ENCODE results near the gene PLCB4.
A peak's percentile ranks its signal among the peaks of the same experiment; 100 is the strongest.

Gene PLCB4

GRCh38 chr20:9487231-9487630, 418.3 kb downstream of the PLCB4 start:
- no peaks in the 10 kb centered on the region for H3K27me3 ChIP-seq
- TF ChIP-seq Cebpa-rat (IDR thresholded peaks at IDR 0.05), result no peak
- H3K9ac ChIP-seq, result no peak overlapping the region
- no peaks in the 10 kb centered on the region for H4K20me1 ChIP-seq
- H3K4me3 ChIP-seq, result no peak overlapping the region
- peaks cover 0 to 11% (median 4%) of the 10 kb centered on the region in 11 experiments; a peak in 7 of 22 replicates for H3K9me3 ChIP-seq (replicated peaks in 1 of 11)
- H3K27ac ChIP-seq, result no peak overlapping the region
- 0 out of 22 replicates have a peak, but pooled peaks cover 0 to 2% (median 0%) of the 10 kb centered on the region in 11 experiments for H3K36me3 ChIP-seq
- peaks cover 12 to 60% (median 28%) of the 10 kb centered on the region in 10 experiments for H3K4me1 ChIP-seq
- peak overlapping the region in 1 of 11 experiments; percentile 31; a peak in 1 of 22 replicates for H3K4me2 ChIP-seq

DNA sequence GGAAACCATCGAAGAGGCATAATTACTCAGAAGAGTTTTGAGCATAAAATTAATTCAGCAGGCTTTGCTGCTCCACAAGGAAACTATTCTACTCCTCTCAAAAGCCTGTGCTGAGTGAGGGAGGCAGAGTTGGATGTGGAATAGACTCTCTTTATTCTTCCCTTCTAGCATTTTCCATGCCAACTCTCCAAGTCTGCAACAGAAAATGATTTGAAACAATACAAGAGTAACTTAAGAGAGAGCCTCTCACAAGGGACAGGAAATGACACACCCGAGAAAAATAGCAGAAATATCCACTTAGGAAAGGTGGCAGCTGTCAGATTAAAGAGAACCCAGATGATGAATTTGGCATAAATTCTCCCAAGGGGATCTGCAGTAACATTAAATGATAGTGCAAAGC, 419.2 kb downstream of the PLCB4 start:
- no peak overlapping the region for H3K27ac ChIP-seq
- H3K9ac ChIP-seq, result no peak overlapping the region
- no peak for TF ChIP-seq Cebpa-rat (IDR thresholded peaks at IDR 0.05)
- peaks cover 0 to 11% (median 4%) of the 10 kb centered on the region in 11 experiments; a peak in 7 of 22 replicates for H3K9me3 ChIP-seq (replicated peaks in 1 of 11)
- H3K27me3 ChIP-seq, result no peaks in the 10 kb centered on the region
- 0 out of 22 replicates have a peak, but pooled peaks cover 0 to 2% (median 0%) of the 10 kb centered on the region in 11 experiments for H3K36me3 ChIP-seq
- H3K4me3 ChIP-seq, result no peak overlapping the region
- H4K20me1 ChIP-seq, result no peaks in the 10 kb centered on the region
- H3K4me2 ChIP-seq, result peak overlapping the region; percentile 3 to 72 (median 63); a peak in 21 of 22 replicates
- peaks cover 8 to 52% (median 20%) of the 10 kb centered on the region in 10 experiments for H3K4me1 ChIP-seq

DNA sequence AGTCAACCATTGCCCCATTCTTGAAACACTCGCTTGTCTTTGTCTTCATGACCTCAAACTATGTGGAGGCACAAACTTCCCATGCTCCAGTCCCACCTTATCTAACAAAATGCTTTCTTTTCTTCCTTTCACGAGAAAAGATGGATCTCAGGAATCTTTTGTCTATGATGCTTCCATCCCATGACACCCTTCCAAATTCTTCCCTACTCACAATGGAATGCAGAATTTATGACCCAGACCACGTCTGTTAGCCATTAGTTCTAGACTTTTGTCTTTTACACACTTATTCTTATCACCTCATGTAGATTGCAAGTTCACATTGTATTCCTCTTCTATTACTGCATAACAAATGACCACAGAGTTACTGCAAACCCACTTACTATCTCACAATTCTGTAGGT, 421.3 kb downstream of the PLCB4 start:
- Histone ChIP-seq H3K27me3 (no peaks in the 10 kb centered on the region), H3K27ac (no peak overlapping the region), H3K9ac (no peak overlapping the region), H3K4me3 (no peak overlapping the region), H3K4me1 (peaks cover 8 to 31% (median 14%) of the 10 kb centered on the region in 10 experiments), H3K36me3 (0 out of 22 replicates have a peak, but pooled peaks cover 0 to 2% (median 0%) of the 10 kb centered on the region in 11 experiments), H3K4me2 (no peak overlapping the region), H4K20me1 (no peaks in the 10 kb centered on the region), H3K9me3 (replicated peaks in 1 of 11) (peaks cover 0 to 9% (median 4%) of the 10 kb centered on the region in 11 experiments; a peak in 7 of 22 replicates)
- TF ChIP-seq Cebpa-rat (IDR thresholded peaks at IDR 0.05), result no peak

DNA sequence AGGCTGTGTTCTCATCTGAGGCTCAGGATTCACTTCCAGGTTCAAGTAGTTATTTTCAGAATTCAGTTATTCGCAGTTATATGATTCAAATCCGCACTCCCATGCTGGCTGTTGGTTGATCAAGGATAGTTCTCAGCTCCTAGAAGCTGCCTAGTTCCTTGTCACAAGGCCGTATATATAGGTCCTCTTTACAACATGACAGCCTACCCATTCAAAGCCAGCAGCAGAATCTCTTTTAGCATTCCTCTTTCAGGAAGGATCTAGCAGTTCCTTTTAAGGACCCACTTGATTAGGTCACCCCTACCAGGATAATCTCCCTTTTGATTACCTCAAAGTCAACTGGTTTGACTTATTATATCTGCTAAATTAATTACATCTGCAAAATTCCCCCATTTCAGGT, 421.7 kb downstream of the PLCB4 start:
- H3K4me3 ChIP-seq, result no peak overlapping the region
- H3K4me2 ChIP-seq, result no peak overlapping the region
- H3K9me3 ChIP-seq (replicated peaks in 1 of 11), result peaks cover 0 to 12% (median 3%) of the 10 kb centered on the region in 11 experiments; a peak in 9 of 22 replicates
- TF ChIP-seq Cebpa-rat (IDR thresholded peaks at IDR 0.05), result no peak
- no peaks in the 10 kb centered on the region for H3K27me3 ChIP-seq
- H3K4me1 ChIP-seq, result peaks cover 8 to 27% (median 13%) of the 10 kb centered on the region in 10 experiments
- H3K36me3 ChIP-seq, result 0 out of 22 replicates have a peak, but pooled peaks cover 0 to under 1% (median 0%) of the 10 kb centered on the region in 11 experiments
- no peak overlapping the region for H3K9ac ChIP-seq
- no peak overlapping the region for H3K27ac ChIP-seq
- H4K20me1 ChIP-seq, result no peaks in the 10 kb centered on the region

DNA sequence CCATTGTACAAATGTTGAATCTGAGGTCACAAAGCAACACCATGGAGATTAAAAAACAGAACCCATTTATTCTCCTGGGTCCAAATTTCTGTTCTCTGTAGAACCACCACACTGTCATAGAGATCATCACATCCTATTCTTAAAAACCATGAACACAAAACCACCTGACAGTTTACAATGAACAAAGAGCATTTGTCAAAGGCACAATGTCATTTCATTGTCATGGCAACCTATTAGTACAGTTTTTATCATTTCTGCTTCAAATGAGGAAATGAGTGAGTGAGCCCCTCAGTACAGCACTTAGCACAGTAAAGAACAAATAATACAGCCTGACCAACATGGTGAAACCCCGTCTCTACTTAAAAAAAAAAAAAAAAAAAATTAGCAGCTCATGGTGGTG, 422.4 kb downstream of the PLCB4 start:
- peaks cover 0 to 16% (median 0%) of the 10 kb centered on the region in 11 experiments; a peak in 3 of 22 replicates for H3K9me3 ChIP-seq (replicated peaks in 1 of 11)
- no peaks in the 10 kb centered on the region for H3K36me3 ChIP-seq
- no peak for TF ChIP-seq Cebpa-rat (IDR thresholded peaks at IDR 0.05)
- H3K4me3 ChIP-seq, result no peak overlapping the region
- no peak overlapping the region for H3K9ac ChIP-seq
- H3K27ac ChIP-seq, result no peak overlapping the region
- H3K4me2 ChIP-seq, result no peak overlapping the region
- H4K20me1 ChIP-seq, result no peaks in the 10 kb centered on the region
- no peaks in the 10 kb centered on the region for H3K27me3 ChIP-seq
- peaks cover 8 to 20% (median 10%) of the 10 kb centered on the region in 10 experiments for H3K4me1 ChIP-seq

DNA sequence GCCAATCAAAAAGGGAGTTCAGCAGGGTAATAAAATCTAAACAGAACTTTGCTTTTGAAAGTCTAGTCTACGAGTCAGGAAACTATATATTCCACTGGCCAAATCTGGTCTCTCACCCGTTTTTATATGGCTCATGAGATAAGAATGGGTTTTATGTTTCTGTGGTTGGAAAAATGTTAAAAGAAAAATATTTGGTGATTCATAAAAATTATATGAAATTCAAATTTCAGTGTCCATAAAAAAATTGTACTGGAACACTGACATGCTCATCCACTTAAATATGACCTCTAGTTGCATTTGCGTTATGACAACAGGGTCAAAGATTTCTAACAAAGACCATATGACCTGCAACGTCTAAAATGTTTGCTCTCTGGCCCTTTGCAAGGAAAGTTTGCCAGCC, 423.2 kb downstream of the PLCB4 start:
- H3K36me3 ChIP-seq, result no peaks in the 10 kb centered on the region
- H3K9me3 ChIP-seq (replicated peaks in 1 of 11), result peaks cover 0 to 19% (median 0%) of the 10 kb centered on the region in 11 experiments; a peak in 3 of 22 replicates
- H3K27ac ChIP-seq, result no peak overlapping the region
- peaks cover 8 to 13% (median 10%) of the 10 kb centered on the region in 10 experiments for H3K4me1 ChIP-seq
- H3K9ac ChIP-seq, result no peak overlapping the region
- H4K20me1 ChIP-seq, result no peaks in the 10 kb centered on the region
- no peak overlapping the region for H3K4me2 ChIP-seq
- no peaks in the 10 kb centered on the region for H3K27me3 ChIP-seq
- TF ChIP-seq Cebpa-rat (IDR thresholded peaks at IDR 0.05), result no peak
- no peak overlapping the region for H3K4me3 ChIP-seq

DNA sequence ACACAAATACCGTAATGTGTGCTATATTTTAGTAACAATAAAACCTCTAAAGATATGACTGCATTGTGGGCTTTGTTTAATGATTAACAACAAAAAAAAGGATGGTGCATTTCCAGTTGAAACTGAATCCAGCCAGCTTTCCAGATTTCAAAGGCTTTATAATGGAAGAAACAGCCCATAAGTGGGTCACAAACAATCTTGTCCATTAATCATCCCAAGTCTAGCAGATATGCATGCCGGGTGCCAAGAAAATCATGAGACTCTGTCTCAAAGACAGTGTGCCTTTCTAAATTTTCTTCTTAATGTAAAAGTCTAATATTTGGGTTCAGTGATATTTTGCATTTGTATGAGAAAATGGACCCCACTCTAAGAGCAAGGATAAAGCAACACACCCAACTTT, 424.9 kb downstream of the PLCB4 start:
- Histone ChIP-seq H3K36me3 (no peaks in the 10 kb centered on the region), H3K4me2 (no peak overlapping the region), H4K20me1 (no peaks in the 10 kb centered on the region), H3K27ac (no peak overlapping the region), H3K9me3 (replicated peaks in 1 of 11) (peaks cover 0 to 20% (median 0%) of the 10 kb centered on the region in 11 experiments; a peak in 3 of 22 replicates), H3K4me1 (peaks cover 0 to 10% (median 0%) of the 10 kb centered on the region in 10 experiments; a peak in 6 of 20 replicates), H3K4me3 (no peak overlapping the region), H3K9ac (no peak overlapping the region), H3K27me3 (no peaks in the 10 kb centered on the region)
- TF ChIP-seq Cebpa-rat (IDR thresholded peaks at IDR 0.05), result no peak

GRCh38 chr20:9495701-9496100, 426.8 kb downstream of the PLCB4 start:
- Histone ChIP-seq H3K4me2 (no peak overlapping the region), H3K9ac (no peak overlapping the region), H3K9me3 (replicated peaks in 1 of 11) (peaks cover 0 to 20% (median 0%) of the 10 kb centered on the region in 11 experiments; a peak in 3 of 22 replicates), H3K4me1 (peaks cover 9 to 29% (median 16%) of the 10 kb centered on the region in 10 experiments; a peak in 18 of 20 replicates), H4K20me1 (no peaks in the 10 kb centered on the region), H3K4me3 (no peak overlapping the region), H3K36me3 (no peaks in the 10 kb centered on the region), H3K27ac (no peak overlapping the region), H3K27me3 (no peaks in the 10 kb centered on the region)
- no peak for TF ChIP-seq Cebpa-rat (IDR thresholded peaks at IDR 0.05)

DNA sequence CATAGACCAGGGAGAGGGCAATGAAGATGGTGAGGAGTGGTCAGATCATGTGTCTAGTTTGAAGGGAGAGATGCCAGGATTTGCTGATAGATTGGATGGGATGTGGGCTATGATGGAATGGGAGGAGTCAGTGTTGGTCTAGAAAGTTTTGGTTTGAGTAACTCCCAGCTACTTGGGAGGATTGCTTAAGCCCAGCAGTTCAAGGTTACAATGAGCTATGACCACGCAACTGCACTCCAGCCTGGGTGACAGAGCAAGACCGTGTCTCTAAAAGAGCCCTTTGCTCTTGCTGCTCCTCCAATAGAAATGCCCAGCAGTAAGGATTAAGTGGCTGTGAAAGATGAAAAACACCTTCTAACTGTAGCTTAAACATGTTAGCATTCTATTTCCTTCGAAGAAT, 427.3 kb downstream of the PLCB4 start:
- H3K9me3 ChIP-seq (replicated peaks in 1 of 11), result peaks cover 0 to 20% (median 0%) of the 10 kb centered on the region in 11 experiments; a peak in 3 of 22 replicates
- H3K27me3 ChIP-seq, result no peaks in the 10 kb centered on the region
- no peaks in the 10 kb centered on the region for H4K20me1 ChIP-seq
- H3K36me3 ChIP-seq, result no peaks in the 10 kb centered on the region
- H3K9ac ChIP-seq, result no peak overlapping the region
- H3K4me3 ChIP-seq, result no peak overlapping the region
- TF ChIP-seq Cebpa-rat (IDR thresholded peaks at IDR 0.05), result no peak
- peaks cover 9 to 34% (median 16%) of the 10 kb centered on the region in 10 experiments; a peak in 18 of 20 replicates for H3K4me1 ChIP-seq
- no peak overlapping the region for H3K4me2 ChIP-seq
- H3K27ac ChIP-seq, result no peak overlapping the region

Data from BLaER1 treated with 17β-estradiol and CSF1 and Interleukin-3, amounts not matched to agents 10 nM and 100 nM (cell line).